SK-N-SH treated with all-trans-retinoic acid at 6 μM for 48 hours (cell line): ENCODE data around the gene ADM5.

Experiments used
- ATAC-seq: fragments of 200-7000 bp; cut with Tn5 transposase; 3 replicates; pipeline ENCODE4 v1.9.1; 2020; ENCODE audit warnings: mild to moderate bottlenecking, moderate library complexity
- ARNTL ChIP-seq: fragments of 450-650 bp; formaldehyde crosslinking; IDR thresholded peaks from 2 replicates; pipeline ENCODE4 v1.5.0; 2020; ENCODE audit warnings: low read depth, mild to moderate bottlenecking, moderate library complexity, borderline replicate concordance
- BACH2 ChIP-seq: fragments of 250-450 bp; sonication (Bioruptor Pico); IDR thresholded peaks from 2 replicates; pipeline ENCODE4 v1.9.0; 2021; ENCODE audit warnings: mild to moderate bottlenecking, borderline replicate concordance
- CREB5 ChIP-seq: fragments of 250-450 bp; sonication (Bioruptor Pico); IDR thresholded peaks from 2 replicates; pipeline ENCODE4 v1.5.1; 2020; ENCODE audit warnings: low read depth, mild to moderate bottlenecking, moderate library complexity
- CSDC2 ChIP-seq: fragments of 250-450 bp; sonication (Bioruptor Pico); IDR thresholded peaks from 2 replicates; pipeline ENCODE4 v1.5.0; 2020; ENCODE audit warnings: mild to moderate bottlenecking, moderate library complexity
- CSRNP3 ChIP-seq: fragments of 250-450 bp; sonication (Bioruptor Pico); IDR thresholded peaks from 2 replicates; pipeline ENCODE4 v1.5.1; 2021; ENCODE audit warnings: mild to moderate bottlenecking, moderate library complexity
- ESRRG ChIP-seq: fragments of 250-450 bp; sonication (Bioruptor Pico); IDR thresholded peaks from 2 replicates; pipeline ENCODE4 v1.6.1; 2021; ENCODE audit warnings: mild to moderate bottlenecking
- GLIS3 ChIP-seq: fragments of 250-450 bp; sonication (Bioruptor Pico); IDR thresholded peaks from 2 replicates; pipeline ENCODE4 v1.5.0; 2020; ENCODE audit warnings: mild to moderate bottlenecking, moderate library complexity
- ISL1 ChIP-seq: fragments of 250-450 bp; sonication (Bioruptor Pico); IDR thresholded peaks from 2 replicates; pipeline ENCODE4 v2.1.2; 2022; ENCODE audit warnings: mild to moderate bottlenecking, moderate library complexity
- OSR1 ChIP-seq: fragments of 250-450 bp; sonication (Bioruptor Pico); IDR thresholded peaks from 2 replicates; pipeline ENCODE4 v1.8.0; 2022; ENCODE audit warnings: moderate library complexity, mild to moderate bottlenecking, inconsistent platforms
- PATZ1 ChIP-seq: fragments of 250-450 bp; sonication (Bioruptor Pico); IDR thresholded peaks from 2 replicates; pipeline ENCODE4 v1.8.0; 2020; ENCODE audit warnings: mild to moderate bottlenecking, moderate library complexity, borderline replicate concordance
- POU6F1 ChIP-seq: fragments of 250-450 bp; sonication (Bioruptor Pico); IDR thresholded peaks from 2 replicates; pipeline ENCODE4 v1.8.0; 2021; ENCODE audit warnings: low read depth, mild to moderate bottlenecking, moderate library complexity, borderline replicate concordance
- PPARA ChIP-seq: fragments of 250-450 bp; sonication (Bioruptor Pico); IDR thresholded peaks from 2 replicates; pipeline ENCODE4 v1.5.0; 2020; ENCODE audit warnings: mild to moderate bottlenecking, borderline replicate concordance
- RARB ChIP-seq: fragments of 250-450 bp; sonication (Bioruptor Pico); IDR thresholded peaks from 2 replicates; pipeline ENCODE4 v1.8.0; 2021; ENCODE audit warnings: mild to moderate bottlenecking, moderate library complexity
- SNAI2 ChIP-seq: fragments of 250-450 bp; sonication (Bioruptor Pico); IDR thresholded peaks from 2 replicates; pipeline ENCODE4 v1.5.0; 2020; ENCODE audit warnings: mild to moderate bottlenecking, moderate library complexity
- TCF4 ChIP-seq: fragments of 250-450 bp; sonication (Bioruptor Pico); IDR thresholded peaks from 2 replicates; pipeline ENCODE4 v1.8.0; 2021; ENCODE audit warnings: mild to moderate bottlenecking, moderate library complexity, borderline replicate concordance
- TOX ChIP-seq: fragments of 250-450 bp; sonication (Bioruptor Pico); IDR thresholded peaks from 2 replicates; pipeline ENCODE4 v1.8.0; 2021; ENCODE audit warnings: mild to moderate bottlenecking, moderate library complexity, borderline replicate concordance
- TSHZ2 ChIP-seq: fragments of 250-450 bp; sonication (Bioruptor Pico); IDR thresholded peaks from 2 replicates; pipeline ENCODE4 v1.5.0; 2020; ENCODE audit warnings: mild to moderate bottlenecking, moderate library complexity
- ZC3H10 ChIP-seq: fragments of 250-450 bp; sonication (Bioruptor Pico); IDR thresholded peaks from 2 replicates; pipeline ENCODE4 v1.5.1; 2021; ENCODE audit warnings: mild to moderate bottlenecking, moderate library complexity
- ZFP3 ChIP-seq: fragments of 250-450 bp; sonication (Bioruptor Pico); IDR thresholded peaks from 2 replicates; pipeline ENCODE4 v1.5.0; 2020; ENCODE audit warnings: mild to moderate bottlenecking, moderate library complexity
- ZFP30 ChIP-seq: fragments of 450-650 bp; formaldehyde crosslinking; IDR thresholded peaks from 2 replicates; pipeline ENCODE4 v1.5.0; 2022; ENCODE audit warnings: mild to moderate bottlenecking, moderate library complexity
- ZNF565 ChIP-seq: fragments of 450-650 bp; formaldehyde crosslinking; conservative IDR thresholded peaks from 2 replicates; pipeline ENCODE4 v1.5.0; 2020; ENCODE audit warnings: low read depth, mild to moderate bottlenecking, moderate library complexity
- ZNF70 ChIP-seq: fragments of 450-650 bp; formaldehyde crosslinking; IDR thresholded peaks from 2 replicates; pipeline ENCODE4 v1.5.0; 2020; ENCODE audit warnings: mild to moderate bottlenecking, moderate library complexity
- ZNF8 ChIP-seq: fragments of 450-650 bp; formaldehyde crosslinking; IDR thresholded peaks from 2 replicates; pipeline ENCODE4 v1.5.0; 2020; ENCODE audit warnings: mild to moderate bottlenecking, moderate library complexity

ADM5 gene

GRCh38 chr19:49672131-49672919 lies 17.1 kb upstream of the ADM5 start (continued):
- TF ChIP-seq CREB5 (CRISPR knock-in tag), result no peak

- peak; percentile 16 for ATAC-seq
- TF ChIP-seq RARB (CRISPR knock-in tag) (no peak), PATZ1 (CRISPR knock-in tag) (no peak), ZNF70 (no peak), ESRRG (0 out of 2 replicates have a peak, but pooled peaks have one; percentile 42), TOX (CRISPR knock-in tag) (no peak), CSDC2 (CRISPR knock-in tag) (no peak), BACH2 (no peak), ZFP30 (CRISPR knock-in tag) (no peak), ZNF8 (CRISPR knock-in tag) (0 out of 2 replicates have a peak, but pooled peaks have one; percentile 30), PPARA (no peak), ZC3H10 (CRISPR knock-in tag) (no peak), ZNF565 (CRISPR knock-in tag) (no peak), POU6F1 (CRISPR knock-in tag) (no peak), CREB5 (CRISPR knock-in tag) (0 out of 2 replicates have a peak, but pooled peaks have one; percentile 13), CSRNP3 (no peak), GLIS3 (CRISPR knock-in tag) (no peak), SNAI2 (CRISPR knock-in tag) (no peak), ISL1 (CRISPR knock-in tag) (0 out of 2 replicates have a peak, but pooled peaks have one; percentile 22), TSHZ2 (no peak), TCF4 (no peak), OSR1 (no peak), ZFP3 (CRISPR knock-in tag) (peak; percentile 82), ARNTL (CRISPR knock-in tag) (no peak)
Observed at GRCh38 chr19:49676136-49676783, 13.1 kb upstream of the ADM5 start.
